ENCODE measurements around the gene P2RX2.

The P2RX2 gene

GRCh38 chr12:132648616-132649225 lies 30.1 kb downstream of the P2RX2 start:
- TF ChIP-seq CTCF (IDR thresholded peaks at IDR 0.05; ENCODE audit: low read depth, low read length) = no peak
- no peak overlapping the region for H3K4me3 ChIP-seq (ENCODE audit: low read depth, low read length)
- in situ Hi-C loops (cut with HindIII; ENCODE audit: low sequenced_read_pairs) = no loop called here
- no peak for DNase-seq (ENCODE audit: low read depth, low spot score)

DNA sequence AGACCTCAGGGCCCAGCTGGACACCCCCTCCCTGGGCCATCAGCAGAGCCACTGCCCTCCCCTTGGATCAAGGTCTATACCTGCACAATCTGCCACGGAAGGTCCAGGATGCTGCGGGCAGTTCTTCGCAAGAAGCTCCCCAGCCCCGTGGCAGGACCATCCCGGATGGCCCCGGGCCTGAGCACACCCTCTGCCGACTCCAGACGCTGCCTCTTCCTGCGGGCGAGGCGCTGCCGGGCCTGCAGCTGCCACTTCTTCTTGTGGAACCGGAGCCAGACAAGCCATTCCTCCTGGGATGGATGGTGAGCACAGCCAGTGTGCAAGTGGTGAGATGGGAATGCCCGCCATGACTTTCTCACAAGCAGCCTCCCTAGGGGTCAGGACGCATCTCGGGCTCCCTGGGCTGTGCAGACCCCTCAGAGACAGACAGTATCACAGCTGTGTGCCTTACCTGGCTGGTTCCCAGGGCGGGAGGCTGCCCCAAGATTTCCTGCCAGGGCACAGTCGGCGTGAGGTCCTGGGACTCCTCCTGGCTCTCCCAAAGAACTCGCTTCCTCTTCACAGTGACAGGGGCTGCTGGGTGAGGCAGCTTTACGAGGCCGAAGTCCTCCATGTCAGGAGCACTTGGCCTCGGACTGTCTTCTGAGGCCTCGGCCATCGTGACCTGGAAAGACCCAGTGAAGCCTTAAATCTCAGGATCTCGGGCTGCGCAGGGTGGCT lies 30.8 kb downstream of the P2RX2 start:
- in situ Hi-C loops (cut with HindIII; ENCODE audit: low sequenced_read_pairs) = no loop called here
- H3K4me3 ChIP-seq (ENCODE audit: low read depth, low read length) = no peak overlapping the region
- no peak for DNase-seq (ENCODE audit: low read depth, low spot score)
- TF ChIP-seq CTCF (IDR thresholded peaks at IDR 0.05; ENCODE audit: low read depth, low read length) = no peak

GRCh38 chr12:132651444-132652100 lies 33.0 kb downstream of the P2RX2 start:
- in situ Hi-C loops (cut with HindIII; ENCODE audit: low sequenced_read_pairs) = no loop called here
- no peak overlapping the region for H3K4me3 ChIP-seq (ENCODE audit: low read depth, low read length)
- no peak for TF ChIP-seq CTCF (IDR thresholded peaks at IDR 0.05; ENCODE audit: low read depth, low read length)
- DNase-seq (ENCODE audit: low read depth, low spot score) = no peak

DNA sequence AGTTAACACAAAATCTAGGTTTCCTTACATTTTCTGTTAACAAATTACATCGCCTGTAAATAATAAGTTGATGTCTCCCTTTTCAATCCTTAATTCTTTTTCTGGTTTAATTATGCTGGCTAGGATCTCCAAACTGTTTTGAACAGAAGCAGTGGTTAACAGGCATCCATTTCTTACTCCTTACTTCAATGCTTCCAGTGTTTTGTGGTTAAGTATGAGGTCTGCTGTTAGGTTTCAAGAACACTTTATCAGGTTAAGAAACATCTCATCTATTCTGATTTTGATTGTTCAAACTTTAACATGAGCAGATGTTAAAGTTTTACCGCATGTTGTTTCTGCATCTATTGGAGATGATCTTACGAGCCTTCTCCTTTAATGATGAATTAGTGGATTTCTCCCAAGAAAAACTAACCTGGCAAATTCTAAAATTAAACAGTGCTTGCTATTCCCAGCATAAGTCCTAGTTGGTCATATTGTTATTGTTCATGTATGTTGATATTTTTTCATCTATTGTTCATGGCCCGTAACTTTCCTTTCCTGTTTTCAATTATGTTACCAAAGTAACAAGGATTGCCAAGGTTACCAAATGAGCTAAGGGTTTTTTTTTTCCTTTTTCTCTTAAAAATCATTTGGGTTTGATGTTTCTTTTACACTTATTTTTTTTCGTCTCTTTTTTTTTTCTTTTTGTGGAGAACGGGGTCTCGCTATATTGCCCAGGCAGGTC lies 35.2 kb downstream of the P2RX2 start:
- DNase-seq (ENCODE audit: low read depth, low spot score) = no peak
- H3K4me3 ChIP-seq (ENCODE audit: low read depth, low read length) = no peak overlapping the region
- in situ Hi-C loops (cut with HindIII; ENCODE audit: low sequenced_read_pairs) = no loop called here
- TF ChIP-seq CTCF (IDR thresholded peaks at IDR 0.05; ENCODE audit: low read depth, low read length) = no peak

DNA sequence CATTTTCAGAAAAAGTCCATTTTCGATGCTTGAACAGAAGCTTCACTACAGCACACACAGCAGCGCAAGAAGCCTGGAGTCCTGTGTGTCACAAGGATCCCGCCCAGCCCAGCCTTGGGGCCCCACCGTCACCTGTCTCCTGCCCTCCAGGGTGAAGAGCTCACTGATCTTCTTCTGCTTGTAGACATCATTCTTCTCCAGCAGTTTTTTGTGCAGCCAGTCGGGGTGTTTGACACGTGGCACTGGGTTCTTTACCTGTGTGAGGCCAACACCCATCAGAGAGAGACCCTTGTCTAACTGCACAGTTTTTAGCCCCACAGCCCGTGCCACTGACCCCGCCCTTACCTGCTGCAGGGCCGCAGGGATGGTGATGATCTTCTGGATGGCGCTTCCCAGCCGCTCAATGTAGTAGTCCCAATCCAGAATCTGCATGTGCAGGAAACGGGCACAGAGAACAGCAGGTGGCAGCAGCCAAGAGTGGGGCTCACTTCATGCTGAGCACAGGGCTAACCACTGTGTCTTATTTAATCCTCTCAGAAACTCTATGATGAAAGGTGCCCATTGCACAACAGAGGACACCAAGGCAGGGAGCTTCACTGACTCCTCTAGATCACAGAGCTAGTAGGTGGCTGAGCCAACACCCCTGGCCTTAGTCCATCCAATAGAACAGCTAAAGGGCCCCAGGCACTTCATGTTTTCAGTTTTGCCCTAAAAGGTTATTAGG lies 38.6 kb downstream of the P2RX2 start:
- no peak overlapping the region for H3K4me3 ChIP-seq (ENCODE audit: low read depth, low read length)
- DNase-seq (ENCODE audit: low read depth, low spot score) = no peak
- in situ Hi-C loops (cut with HindIII; ENCODE audit: low sequenced_read_pairs) = no loop called here
- no peak for TF ChIP-seq CTCF (IDR thresholded peaks at IDR 0.05; ENCODE audit: low read depth, low read length)
